Lower lobe of right lung (tissue), 2 donors: ENCODE data around the gene CHI3L1. TPM values are rescaled to one million over a fixed set of nuclear protein-coding genes. Genes with fewer than 3 reads are reported as not detected.

Experiments
- ATAC-seq, 2 donors: fragments of 200-7000 bp; cut with Tn5 transposase; one replicate each; pipeline ENCODE4 v1.9.1; 2020 to 2022; ENCODE audit warnings: mild to moderate bottlenecking in 2 of 2, moderate library complexity in 2 of 2
- DNase-seq: peaks from one replicate; pipeline ENCODE4 v3.0.0-alpha.2; 2020
- H3K27ac ChIP-seq: fragments of 200-600 bp; one replicate; pipeline ENCODE4 v1.8.0; 2022
- H3K27me3 ChIP-seq: fragments of 200-600 bp; one replicate; pipeline ENCODE4 v1.8.0; 2022; ENCODE audit warnings: low read depth
- H3K36me3 ChIP-seq: fragments of 200-600 bp; one replicate; pipeline ENCODE4 v1.8.0; 2022; ENCODE audit warnings: mild to moderate bottlenecking
- H3K4me1 ChIP-seq: fragments of 200-600 bp; one replicate; pipeline ENCODE4 v1.8.0; 2022
- H3K4me3 ChIP-seq: fragments of 200-600 bp; one replicate; pipeline ENCODE4 v1.8.0; 2022; ENCODE audit warnings: mild to moderate bottlenecking
- H3K9me3 ChIP-seq: fragments of 200-600 bp; one replicate; pipeline ENCODE4 v1.8.0; 2022
- intact Hi-C: fragments of 100-400 bp; cut with DNase I; formaldehyde crosslinking; loops from one replicate; pipeline ENCODE4 v1.11.0; 2022
- total RNA-seq: library from RNA; stranded (reverse); fragmentation: NEBNext Ultra II Directional; extraction: Animal tissue kit (Norgen Biotek cat#: 25700); gene quantifications from one replicate; pipeline ENCODE4 v1.2.1, GENCODE V29; 2021
- TF ChIP-seq, protein P1 (sequence below): fragments of 200-600 bp; IDR thresholded peaks from one replicate; pipeline ENCODE4 v1.8.0; 2022; ENCODE audit warnings: antibody characterized with exemption, mild to moderate bottlenecking
- donor health status: DM: no; HTN: yes; CAD: no; lungs with severe emphysema.

The CHI3L1 gene
- total RNA-seq, 1 donor from 2014 or later, result 22.2 TPM

DNA sequence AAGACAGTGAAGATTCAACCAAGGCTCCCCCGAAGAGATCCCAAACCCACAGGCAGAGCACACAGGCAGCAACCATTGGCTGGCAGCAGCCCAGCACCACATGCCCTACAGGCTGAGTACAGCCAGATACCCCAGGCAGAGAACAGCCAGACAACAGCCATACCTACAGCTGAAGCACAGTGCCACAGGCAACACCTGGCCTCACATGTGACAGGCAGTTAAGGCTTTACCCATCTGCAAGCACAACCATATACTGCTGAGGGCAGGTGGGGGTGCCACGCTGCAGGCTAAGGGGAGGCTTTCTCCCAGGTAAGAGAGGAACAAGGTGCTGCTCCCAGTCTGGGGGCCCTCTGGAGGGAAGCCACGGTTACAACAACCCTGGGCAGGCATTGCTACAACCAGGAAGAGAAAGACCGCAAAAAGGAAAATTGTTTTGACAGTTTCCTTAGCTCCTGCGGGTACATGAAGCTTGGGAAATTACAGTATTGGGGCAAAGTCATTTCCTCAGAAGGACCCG, 30.7 kb upstream of the CHI3L1 start:
- ATAC-seq, result peak; percentile 13 to 23
- peaks cover 7% of the 10 kb centered on the region for H3K4me1 ChIP-seq
- no peak overlapping the region for H3K4me3 ChIP-seq
- H3K9me3 ChIP-seq, result no peaks in the 10 kb centered on the region
- TF ChIP-seq, protein P1, sequence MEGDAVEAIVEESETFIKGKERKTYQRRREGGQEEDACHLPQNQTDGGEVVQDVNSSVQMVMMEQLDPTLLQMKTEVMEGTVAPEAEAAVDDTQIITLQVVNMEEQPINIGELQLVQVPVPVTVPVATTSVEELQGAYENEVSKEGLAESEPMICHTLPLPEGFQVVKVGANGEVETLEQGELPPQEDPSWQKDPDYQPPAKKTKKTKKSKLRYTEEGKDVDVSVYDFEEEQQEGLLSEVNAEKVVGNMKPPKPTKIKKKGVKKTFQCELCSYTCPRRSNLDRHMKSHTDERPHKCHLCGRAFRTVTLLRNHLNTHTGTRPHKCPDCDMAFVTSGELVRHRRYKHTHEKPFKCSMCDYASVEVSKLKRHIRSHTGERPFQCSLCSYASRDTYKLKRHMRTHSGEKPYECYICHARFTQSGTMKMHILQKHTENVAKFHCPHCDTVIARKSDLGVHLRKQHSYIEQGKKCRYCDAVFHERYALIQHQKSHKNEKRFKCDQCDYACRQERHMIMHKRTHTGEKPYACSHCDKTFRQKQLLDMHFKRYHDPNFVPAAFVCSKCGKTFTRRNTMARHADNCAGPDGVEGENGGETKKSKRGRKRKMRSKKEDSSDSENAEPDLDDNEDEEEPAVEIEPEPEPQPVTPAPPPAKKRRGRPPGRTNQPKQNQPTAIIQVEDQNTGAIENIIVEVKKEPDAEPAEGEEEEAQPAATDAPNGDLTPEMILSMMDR, result no peak
- intact Hi-C loops, result no loop called here
- peaks cover 10% of the 10 kb centered on the region for H3K27me3 ChIP-seq
- H3K36me3 ChIP-seq, result no peaks in the 10 kb centered on the region
- H3K27ac ChIP-seq, result no peak overlapping the region
- no peak for DNase-seq

DNA sequence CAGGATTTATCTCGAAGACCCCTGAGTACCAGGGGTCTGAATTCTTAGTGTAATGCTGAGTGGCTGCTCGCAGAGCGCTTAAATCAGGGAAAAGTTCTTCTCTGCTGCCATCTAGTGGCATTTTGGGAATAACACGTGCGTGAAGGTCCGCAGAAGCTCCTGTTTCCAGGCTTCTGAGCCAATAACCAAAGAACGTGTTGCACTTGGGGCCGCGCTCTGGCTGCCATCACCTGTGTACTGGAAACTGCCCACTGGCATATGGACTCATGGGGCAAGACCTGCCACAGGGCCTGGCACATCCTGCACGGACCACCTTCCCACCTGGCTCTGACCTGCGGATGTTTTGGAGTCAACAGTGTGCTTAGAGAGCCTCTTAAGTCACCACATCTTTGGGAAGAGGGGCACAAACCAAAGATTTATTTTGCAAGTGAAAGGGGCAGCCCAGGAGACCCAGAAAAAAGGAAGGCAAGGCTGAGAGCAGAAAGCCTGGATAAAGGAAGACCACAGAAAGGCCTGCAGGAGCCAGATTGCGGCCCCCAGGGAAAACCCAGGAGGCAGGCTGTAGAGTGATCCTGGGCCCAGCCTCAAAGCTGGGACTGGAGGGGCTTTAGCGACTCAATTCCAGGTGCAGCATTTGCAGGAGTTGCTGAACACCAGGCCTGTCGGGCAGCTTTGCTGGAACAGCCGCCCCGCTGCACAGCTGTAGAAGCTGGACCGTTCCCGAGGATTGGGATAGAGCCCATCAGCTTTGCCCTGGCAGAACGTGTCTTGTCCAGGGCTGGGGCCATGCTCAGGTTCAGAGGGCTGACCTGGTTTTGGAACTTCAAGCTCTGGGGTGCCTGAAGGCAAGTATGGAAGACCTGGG, 30.0 kb upstream of the CHI3L1 start:
- Histone ChIP-seq H3K27ac (no peak overlapping the region), H3K36me3 (no peaks in the 10 kb centered on the region), H3K27me3 (peaks cover 10% of the 10 kb centered on the region), H3K4me1 (peaks cover 7% of the 10 kb centered on the region), H3K4me3 (no peak overlapping the region), H3K9me3 (no peaks in the 10 kb centered on the region)
- DNase-seq, result no peak
- intact Hi-C loops, result no loop called here
- TF ChIP-seq, protein P1, result peak; percentile 82
- ATAC-seq, result peak; percentile 56 to 79

DNA sequence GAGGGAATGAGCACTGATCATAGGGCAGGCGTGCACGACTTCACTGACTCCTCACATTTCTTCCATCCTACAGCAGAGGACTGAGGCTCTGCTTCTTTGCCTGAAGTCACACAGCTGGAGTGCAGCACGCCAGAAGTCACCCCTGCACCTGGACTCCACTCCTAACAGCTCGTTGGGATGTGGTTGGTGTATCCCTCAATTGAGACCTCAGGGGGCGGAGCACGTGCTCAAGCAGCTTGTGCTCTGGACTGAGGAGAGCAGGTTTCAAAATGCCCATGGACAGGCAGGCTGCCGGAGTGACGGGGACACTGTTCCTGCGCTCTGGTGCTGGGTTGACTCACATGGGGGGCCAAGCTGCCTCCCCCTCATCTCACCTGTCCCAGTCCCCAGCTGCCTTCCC, 29.1 kb upstream of the CHI3L1 start:
- ATAC-seq (no peak), DNase-seq (no peak)
- TF ChIP-seq, protein P1, result no peak
- H3K9me3 ChIP-seq, result no peaks in the 10 kb centered on the region
- intact Hi-C loops, result no loop called here
- H3K4me3 ChIP-seq, result no peak overlapping the region
- no peak overlapping the region for H3K27ac ChIP-seq
- peaks cover 10% of the 10 kb centered on the region for H3K27me3 ChIP-seq
- no peaks in the 10 kb centered on the region for H3K36me3 ChIP-seq
- peaks cover 7% of the 10 kb centered on the region for H3K4me1 ChIP-seq

- ATAC-seq (peak in 1 of 2 donors; percentile 9), DNase-seq (no peak)
- intact Hi-C loops, result no loop called here
- Histone ChIP-seq H3K9me3 (no peaks in the 10 kb centered on the region), H3K27me3 (peaks cover 10% of the 10 kb centered on the region), H3K36me3 (no peaks in the 10 kb centered on the region), H3K4me3 (no peak overlapping the region), H3K27ac (no peak overlapping the region), H3K4me1 (peaks cover 7% of the 10 kb centered on the region)
- TF ChIP-seq, protein P1, result no peak
These were observed 28.4 kb upstream of the CHI3L1 start for GRCh38 chr1:203214871-203215270.

DNA sequence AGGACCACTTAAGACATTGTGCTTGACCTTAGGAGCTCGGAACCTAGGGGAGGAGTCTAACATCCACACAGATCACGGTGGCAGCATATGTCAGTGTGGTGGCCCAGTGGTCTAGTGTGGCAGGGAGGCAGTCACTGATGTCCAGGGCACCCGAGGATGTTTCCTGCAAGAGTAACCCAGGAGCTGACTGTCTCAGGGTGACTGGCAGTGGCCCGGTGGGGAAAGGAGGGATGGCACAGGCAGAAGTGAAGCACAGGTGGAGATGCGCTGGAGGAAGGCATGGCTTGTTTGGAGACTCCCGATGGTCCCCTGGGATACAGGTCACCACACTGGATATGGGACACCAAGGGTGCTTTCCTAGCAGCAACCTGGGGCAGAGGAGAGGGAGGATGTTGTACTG, 26.6 kb upstream of the CHI3L1 start:
- TF ChIP-seq, protein P1, result no peak
- Histone ChIP-seq H3K36me3 (no peaks in the 10 kb centered on the region), H3K27ac (no peak overlapping the region), H3K27me3 (peaks cover 10% of the 10 kb centered on the region), H3K9me3 (no peaks in the 10 kb centered on the region), H3K4me3 (no peak overlapping the region), H3K4me1 (peaks cover 7% of the 10 kb centered on the region)
- ATAC-seq, result no peak
- intact Hi-C loops, result no loop called here
- DNase-seq, result no peak
